GM10266 (cell line): Measurements from ENCODE around the gene RASSF5.

Source experiments
- DNase-seq: peaks from one replicate; pipeline ENCODE4 v3.0.0; 2012; ENCODE audit errors: extremely low spot score
- CTCF ChIP-seq: IDR thresholded peaks from 2 replicates; pipeline ENCODE4 v1.5.1; 2012; ENCODE audit warnings: mild to moderate bottlenecking, low read depth; ENCODE audit not compliant: control insufficient read depth, insufficient read depth; ENCODE audit errors: missing control alignments

Gene RASSF5

GRCh38 chr1:206507284-206508129, at the start of gene RASSF5:
RASSF5 (plus strand) TSS chr1:206507531; CDS start chr1:206507603, 72 bp downstream.
- peak; percentile 91 for DNase-seq
- TF ChIP-seq CTCF: no peak

GRCh38 chr1:206459703-206460102, 47.6 kb upstream of the RASSF5 start:
- DNase-seq: no peak
- TF ChIP-seq CTCF: no peak

- no peak for TF ChIP-seq CTCF
- no peak for DNase-seq
Observed at GRCh38 chr1:206460836-206461426, 46.4 kb upstream of the RASSF5 start.

- peak; percentile 71 for DNase-seq
- TF ChIP-seq CTCF: peak; percentile 86
Observed at GRCh38 chr1:206461602-206462455, 45.5 kb upstream of the RASSF5 start.

- no peak for DNase-seq
- no peak for TF ChIP-seq CTCF
Observed at GRCh38 chr1:206463137-206463536, 44.2 kb upstream of the RASSF5 start.

GRCh38 chr1:206463911-206464310, 43.4 kb upstream of the RASSF5 start:
- no peak for DNase-seq
- no peak for TF ChIP-seq CTCF
